Sciatic nerve (tissue), 2 donors: Measurements from ENCODE around the gene MAP7. TPM values are rescaled to one million over a fixed set of nuclear protein-coding genes. Genes with fewer than 3 reads are reported as not detected.
"Not testable (repeated sequence)": the region's sequence is repeated elsewhere in the genome, so short reads cannot be mapped to it uniquely, and the experiment has no call there.

Source experiments
- ATAC-seq: fragments of 200-7000 bp; cut with Tn5 transposase; one replicate; pipeline ENCODE4 v1.9.1; 2020; ENCODE audit warnings: mild to moderate bottlenecking, moderate library complexity
- DNase-seq: peaks from one replicate; pipeline ENCODE4 v3.0.0-alpha.2; 2020; ENCODE audit warnings: low spot score
- intact Hi-C: fragments of 100-400 bp; cut with DNase I; formaldehyde crosslinking; loops from one replicate; pipeline ENCODE4 v1.14.2; 2022
- total RNA-seq: library from RNA; stranded (reverse); fragmentation: NEBNext Ultra II Directional; extraction: Animal tissue kit (Norgen Biotek cat#: 25700); gene quantifications from one replicate; pipeline ENCODE4 v1.2.1, GENCODE V29; 2021
- donor health status: DM: no; HTN: no; CAD: no.
- donor health status: DM: no; HTN: no; CAD: no.

Gene MAP7
- total RNA-seq, 1 donor from 2014 or later: 1.2 TPM

DNA sequence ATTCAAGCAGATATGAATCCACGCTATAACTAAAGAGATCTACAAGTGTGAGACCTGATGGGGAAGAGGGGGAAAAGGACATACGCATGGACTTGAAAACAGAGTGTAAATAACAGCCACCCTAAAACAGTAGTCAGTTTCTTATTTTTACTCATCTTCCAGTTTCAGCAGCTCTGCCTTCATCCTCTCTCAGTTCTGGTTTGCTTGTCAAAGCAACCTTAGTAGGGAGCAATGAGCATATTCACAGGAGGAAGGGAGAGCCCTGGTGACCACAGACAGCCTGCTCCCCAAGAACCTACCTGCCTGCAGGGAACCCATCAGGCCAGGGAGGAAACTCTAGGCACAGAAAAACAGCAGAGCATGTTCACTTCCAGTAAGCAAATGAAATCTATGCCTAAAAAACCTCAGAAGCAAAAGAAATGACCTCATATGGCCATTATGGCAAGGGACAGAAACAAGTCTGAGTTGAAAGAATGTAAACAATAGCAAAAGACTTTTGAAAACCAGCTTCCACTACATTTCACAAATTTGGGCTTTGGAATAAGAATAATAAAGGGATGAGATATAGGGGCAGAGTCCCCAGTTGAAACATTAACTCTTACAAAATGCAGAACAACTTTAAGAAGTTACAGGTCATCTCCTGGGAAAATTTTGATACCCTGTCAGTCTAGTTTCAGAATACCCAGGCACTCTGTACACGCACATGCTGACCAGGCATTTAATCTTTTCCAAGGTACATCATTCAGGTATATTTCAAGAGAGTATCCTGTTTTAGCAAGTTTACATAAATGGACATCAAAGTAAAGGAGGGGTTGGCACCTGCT is 139.8 kb downstream of the MAP7 start:
- DNase-seq: no peak
- intact Hi-C loops: no loop called here
- no peak for ATAC-seq

DNA sequence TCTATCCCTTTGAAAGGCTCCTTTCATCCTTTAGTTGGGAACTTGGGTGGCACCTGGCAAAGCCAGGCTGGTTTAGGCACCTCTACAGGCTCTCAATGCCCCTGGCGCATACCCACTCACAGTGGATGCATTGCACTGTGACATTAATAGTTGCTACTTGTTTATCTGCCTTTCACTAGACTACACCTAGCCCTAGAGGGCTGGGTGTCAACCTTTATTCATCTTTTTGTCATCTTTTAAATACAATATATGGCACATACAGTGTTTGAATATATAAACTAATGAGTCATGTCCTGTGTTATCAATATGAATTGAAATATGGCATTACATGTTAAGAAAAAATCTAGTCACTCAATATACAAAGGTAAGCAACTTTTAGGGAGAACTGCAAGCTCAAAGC is 140.6 kb downstream of the MAP7 start:
- intact Hi-C loops: no loop called here
- DNase-seq (no peak), ATAC-seq (no peak)

DNA sequence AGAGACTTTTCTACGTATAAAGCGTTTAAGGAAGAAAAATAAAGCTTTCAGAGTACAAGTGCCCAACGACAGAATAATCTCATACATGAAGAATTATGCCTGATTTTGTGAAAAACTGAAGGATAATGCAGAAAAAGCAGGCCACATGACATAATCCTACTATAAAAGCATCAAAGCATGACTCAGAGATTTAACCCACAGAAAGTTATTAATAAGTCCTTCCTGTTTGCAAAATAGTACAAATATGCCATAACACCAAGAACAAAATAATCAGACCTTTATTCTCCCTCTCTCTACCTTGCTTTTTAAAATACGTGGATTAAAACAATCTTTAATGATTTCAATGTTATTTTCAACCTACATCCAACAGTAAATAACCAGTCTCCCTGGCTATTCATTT is 142.0 kb downstream of the MAP7 start:
- no peak for ATAC-seq
- intact Hi-C loops: no loop called here

GRCh38 chr6:136405420-136406029 is 144.7 kb downstream of the MAP7 start:
- intact Hi-C loops: no loop called here
- no peak for DNase-seq
- ATAC-seq: no peak

More for the DNA sequence above, 142.0 kb downstream of the MAP7 start:
- DNase-seq: no peak

GRCh38 chr6:136404627-136405419 is 145.4 kb downstream of the MAP7 start:
- DNase-seq: no peak
- intact Hi-C loops: no loop called here
- no peak for ATAC-seq

GRCh38 chr6:136404007-136404406 is 146.2 kb downstream of the MAP7 start:
- intact Hi-C loops: no loop called here
- ATAC-seq: no peak
- no peak for DNase-seq

- intact Hi-C loops: no loop called here
- no peak for DNase-seq
- ATAC-seq: no peak
These were observed 146.9 kb downstream of the MAP7 start for GRCh38 chr6:136403110-136403980.

DNA sequence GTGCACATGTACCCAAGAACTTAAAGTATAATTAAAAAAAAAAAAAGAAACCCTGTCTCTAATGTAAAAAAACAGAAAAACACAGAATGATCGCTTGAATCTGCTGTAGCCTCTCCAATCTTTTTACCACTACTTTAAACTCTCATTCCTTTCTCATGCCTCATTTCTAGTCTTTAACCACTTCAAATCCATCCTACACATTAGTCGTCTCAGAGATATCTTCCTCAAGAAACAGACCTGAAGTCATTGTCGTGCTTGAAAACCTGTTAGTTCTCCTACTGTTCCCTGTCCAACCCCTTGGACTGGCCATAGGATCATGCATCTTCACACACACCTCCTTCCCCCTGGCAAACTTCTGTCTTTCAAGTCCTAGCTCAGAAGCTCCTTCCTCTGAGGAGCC is 148.5 kb downstream of the MAP7 start:
- DNase-seq: no peak
- intact Hi-C loops: no loop called here
- ATAC-seq: no peak

- ATAC-seq, intact Hi-C loops, DNase-seq: not testable (repeated sequence)
These were observed 149.0 kb downstream of the MAP7 start for GRCh38 chr6:136401236-136401635.

DNA sequence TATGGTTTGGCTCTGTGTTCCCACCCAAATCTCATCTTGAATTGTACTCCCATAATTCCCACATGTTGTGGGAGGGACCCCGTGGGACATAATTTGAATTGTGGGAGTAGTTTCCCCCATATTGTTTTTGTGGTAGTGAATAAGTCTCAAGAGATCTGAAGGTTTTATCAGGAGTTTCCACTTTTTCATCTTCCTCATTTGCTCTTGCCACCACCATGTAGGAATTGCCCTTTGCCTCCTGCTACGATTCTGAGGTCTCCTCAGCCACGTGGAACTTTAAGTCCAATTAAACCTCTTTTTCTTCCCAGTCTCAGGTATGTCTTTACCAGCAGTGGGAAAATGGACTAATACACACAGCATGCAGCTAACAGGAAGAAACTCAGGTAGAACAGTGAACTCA is 151.8 kb downstream of the MAP7 start:
- DNase-seq (no peak), ATAC-seq (no peak)
- intact Hi-C loops: no loop called here

DNA sequence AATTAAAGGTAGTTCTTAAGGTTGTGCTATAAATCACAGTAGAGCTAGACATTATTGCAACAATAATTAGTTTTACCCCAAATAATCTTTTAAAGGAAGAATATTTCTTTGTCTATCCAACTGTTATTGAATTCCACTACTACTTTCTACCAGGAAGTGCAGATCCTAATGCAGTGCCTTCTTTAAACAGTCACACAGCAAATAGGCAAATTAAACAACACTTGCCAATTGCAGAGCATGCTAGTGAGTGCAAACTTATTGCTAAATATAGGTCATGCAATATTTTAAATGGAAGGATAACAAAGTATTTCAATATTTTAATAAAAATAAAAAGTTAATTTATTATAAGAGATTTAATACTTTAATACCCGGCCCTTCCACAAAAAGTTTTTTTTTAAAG is 153.3 kb downstream of the MAP7 start:
- intact Hi-C loops: no loop called here
- DNase-seq (no peak), ATAC-seq (no peak)

GRCh38 chr6:136390959-136391358 is 159.3 kb downstream of the MAP7 start:
- ATAC-seq, intact Hi-C loops, DNase-seq: not testable (repeated sequence)

DNA sequence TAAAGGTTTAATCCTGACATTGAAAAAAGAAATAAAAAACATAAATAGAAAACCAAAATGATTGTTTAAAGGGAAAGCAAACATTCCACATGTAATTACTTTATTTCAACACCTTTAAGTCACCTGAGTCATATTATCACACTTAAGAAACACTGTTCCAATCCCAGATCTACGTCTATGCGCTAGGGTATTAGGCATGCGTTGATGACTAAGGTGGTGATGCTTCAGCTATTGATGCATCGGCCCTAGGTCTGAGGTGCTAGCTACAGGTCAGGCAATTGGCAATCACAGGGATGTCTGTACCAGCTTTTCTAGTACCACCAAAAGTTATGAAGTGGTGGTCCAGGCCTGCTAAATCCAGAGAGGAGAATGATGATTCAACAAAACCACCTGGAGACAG is 162.9 kb downstream of the MAP7 start:
- no peak for DNase-seq
- intact Hi-C loops: no loop called here
- no peak for ATAC-seq

GRCh38 chr6:136383268-136383937 is 166.8 kb downstream of the MAP7 start:
- ATAC-seq (no peak), DNase-seq (no peak)
- intact Hi-C loops: no loop called here

- ATAC-seq: no peak
- intact Hi-C loops: no loop called here
- no peak for DNase-seq
These were observed 167.5 kb downstream of the MAP7 start for GRCh38 chr6:136382676-136383252.

DNA sequence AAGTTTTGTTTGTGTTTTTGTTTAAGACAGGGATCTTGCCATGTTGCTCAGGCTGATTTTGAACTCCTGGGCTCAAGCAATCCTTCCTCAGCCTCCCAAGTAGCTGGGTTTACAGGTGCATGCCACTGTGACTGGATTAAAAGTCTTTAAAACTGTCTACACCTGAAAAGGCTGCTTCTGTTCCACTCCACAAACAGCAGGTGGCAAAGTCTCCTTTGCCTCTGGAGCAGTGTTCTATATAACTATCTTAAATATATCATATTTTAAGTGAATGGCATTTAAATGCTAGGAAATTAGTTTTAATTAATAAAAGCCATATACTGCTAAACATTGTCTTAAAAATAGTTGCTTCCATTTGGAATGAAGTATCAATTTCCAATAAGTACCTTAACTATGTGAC is 171.3 kb downstream of the MAP7 start:
- no peak for DNase-seq
- ATAC-seq: no peak
- intact Hi-C loops: no loop called here

DNA sequence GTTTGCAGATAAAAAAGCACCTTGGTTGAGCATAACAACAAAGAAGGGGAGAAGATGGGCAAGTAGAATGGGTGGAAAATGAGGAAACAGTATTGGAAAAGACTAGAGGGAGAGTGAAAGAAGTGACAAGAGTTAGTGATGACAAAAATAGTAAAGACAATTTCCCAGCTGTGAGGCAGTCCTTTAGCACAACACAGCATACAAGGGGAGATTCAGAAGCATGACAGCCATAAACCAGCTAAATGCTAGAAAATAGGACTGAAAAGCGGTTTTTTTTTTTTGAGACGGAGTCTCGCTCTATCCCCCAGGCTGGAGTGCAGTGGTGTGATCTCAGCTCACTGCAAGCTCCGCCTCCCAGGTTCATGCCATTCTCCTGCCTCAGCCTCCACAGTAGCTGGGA is 174.4 kb downstream of the MAP7 start:
- intact Hi-C loops, ATAC-seq, DNase-seq: not testable (repeated sequence)

DNA sequence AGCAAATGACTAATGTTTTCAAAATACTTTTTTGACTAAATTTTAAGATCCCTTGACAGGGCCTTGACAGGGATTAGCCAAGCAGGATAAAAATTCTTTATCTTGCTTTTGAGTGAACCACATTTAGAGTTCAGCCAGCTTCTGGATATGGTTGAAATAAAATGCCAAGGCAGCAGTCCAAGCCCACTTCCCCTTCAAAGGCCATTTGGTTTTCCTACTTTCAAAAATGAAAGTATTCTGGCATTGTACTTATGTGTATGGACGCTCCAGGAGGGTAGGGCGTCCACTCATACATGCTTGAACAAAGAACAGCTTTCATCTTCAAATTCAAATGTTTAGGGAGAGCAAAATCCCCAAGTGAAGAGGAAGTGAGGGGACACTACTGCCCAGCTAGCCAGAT is 178.3 kb downstream of the MAP7 start:
- DNase-seq: no peak
- no peak for ATAC-seq
- intact Hi-C loops: no loop called here
